Uterus (tissue), 4 donors: ENCODE results near the gene UCKL1. TPM values are rescaled to one million over a fixed set of nuclear protein-coding genes. Genes with fewer than 3 reads are reported as not detected.

Source experiments
- DNase-seq, 2 donors: peaks; one replicate each; pipeline ENCODE4 v3.0.0-alpha.2; 2019 to 2020
- H3K27ac ChIP-seq, 2 donors: fragments of 200-600 bp; sonication (generic); 1 replicate in 1 of 2; 2 replicates in 1 of 2; pipeline ENCODE4 v1.5.1; 2016 to 2018
- H3K27me3 ChIP-seq, 2 donors: fragments of 200-600 bp; sonication (generic); one replicate each; pipeline ENCODE4 v1.5.1; 2018 to 2019; ENCODE audit warnings: control low read depth in 1 of 2
- H3K36me3 ChIP-seq, 2 donors: fragments of 200-600 bp; sonication (generic); one replicate each; pipeline ENCODE4 v1.5.1; 2019; ENCODE audit warnings: control low read depth in 1 of 2
- H3K4me1 ChIP-seq, 2 donors: fragments of 200-600 bp; sonication (generic); one replicate each; pipeline ENCODE4 v1.5.1; 2018 to 2019; ENCODE audit warnings: control low read depth in 1 of 2
- H3K4me3 ChIP-seq, 2 donors: fragments of 200-600 bp; sonication (generic); 1 replicate in 1 of 2; 2 replicates in 1 of 2; pipeline ENCODE4 v1.5.1; 2018 to 2019; ENCODE audit warnings: mild to moderate bottlenecking in 1 of 2
- H3K9me3 ChIP-seq, 2 donors: fragments of 200-600 bp; sonication (generic); one replicate each; pipeline ENCODE4 v1.5.1; 2019; ENCODE audit warnings: control low read depth in 1 of 2
- CTCF ChIP-seq, 4 experiments: fragments of 200-600 bp in 2 of 4; fragments of 450-650 bp in 2 of 4; sonication (generic) in 2 of 4; IDR thresholded peaks; one replicate each; pipeline ENCODE4 v1.5.1; 2016 to 2019; ENCODE audit warnings: antibody characterized with exemption in 4 of 4, mild to moderate bottlenecking in 2 of 4, moderate library complexity in 1 of 4
- POLR2A ChIP-seq, 2 donors: fragments of 450-650 bp; IDR thresholded peaks; one replicate each; pipeline ENCODE4 v1.6.1; 2016; ENCODE audit warnings: antibody characterized with exemption in 2 of 2, mild to moderate bottlenecking in 1 of 2, moderate library complexity in 1 of 2
- intact Hi-C: fragments of 100-400 bp; cut with DNase I; formaldehyde crosslinking; loops from one replicate; pipeline ENCODE4 v1.15.1; 2023; ENCODE audit warnings: low total_unique reads
- total RNA-seq, 4 donors: library from RNA; depleted of rRNA in 3 of 4; stranded (reverse); fragments of >200 nt in 3 of 4; gene quantifications; one replicate each; pipeline versions ENCODE4 v1.1.0 to v1.2.4, GENCODE V29; 2014 to 2023
- donor health status: DM: yes; HTN: yes; CAD: no.

Gene UCKL1
- total RNA-seq, 4 donors from 2014 or later: 21.8 to 64.6 (median 23.5) TPM

- no peaks in the 10 kb centered on the region for H3K9me3 ChIP-seq
- no peaks in the 10 kb centered on the region for H3K36me3 ChIP-seq
- H3K27ac ChIP-seq: no peak overlapping the region
- intact Hi-C loops: no loop called here
- H3K27me3 ChIP-seq: no peaks in the 10 kb centered on the region
- no peak for DNase-seq
- no peak overlapping the region for H3K4me3 ChIP-seq
- H3K4me1 ChIP-seq: peaks cover 0 to 18% of the 10 kb centered on the region in 2 donors
- TF ChIP-seq POLR2A (IDR thresholded peaks at IDR 0.05) (no peak), CTCF (IDR thresholded peaks at IDR 0.05) (no peak)
Measured at GRCh38 chr20:63970714-63971431, 14.7 kb upstream of the UCKL1 start.

GRCh38 chr20:63969838-63970713, 13.9 kb upstream of the UCKL1 start, which contains the start of gene ZNF512B:
Gene ZNF512B (minus strand): TSS chr20:63969930. CDS start chr20:63967950, 1,980 bp downstream.
- peaks cover 0 to 18% of the 10 kb centered on the region in 2 donors for H3K4me1 ChIP-seq
- TF ChIP-seq POLR2A (IDR thresholded peaks at IDR 0.05): no peak
- TF ChIP-seq CTCF (IDR thresholded peaks at IDR 0.05): no peak
- H3K36me3 ChIP-seq: no peaks in the 10 kb centered on the region
- intact Hi-C loops: no loop called here
- no peaks in the 10 kb centered on the region for H3K27me3 ChIP-seq
- peak; percentile 66 to 69 for DNase-seq
- H3K9me3 ChIP-seq: no peaks in the 10 kb centered on the region
- peak within 1 kb of the TSS; percentile 46 to 73 for H3K4me3 ChIP-seq
- H3K27ac ChIP-seq: peak within 1 kb of the TSS; percentile 73 to 80

- Histone ChIP-seq H3K4me3 (peak overlapping the region; percentile 46 to 73), H3K27ac (peak overlapping the region; percentile 73 to 80), H3K27me3 (no peaks in the 10 kb centered on the region), H3K36me3 (no peaks in the 10 kb centered on the region), H3K4me1 (peaks cover 0 to 18% of the 10 kb centered on the region in 2 donors), H3K9me3 (no peaks in the 10 kb centered on the region)
- intact Hi-C loops: no loop called here
- TF ChIP-seq POLR2A (IDR thresholded peaks at IDR 0.05) (no peak), CTCF (IDR thresholded peaks at IDR 0.05) (no peak)
- DNase-seq: peak; percentile 23 to 37
Measured at GRCh38 chr20:63968928-63969760, 12.9 kb upstream of the UCKL1 start.

- H3K4me3 ChIP-seq: peak overlapping the region; percentile 46 to 73
- no peaks in the 10 kb centered on the region for H3K27me3 ChIP-seq
- H3K36me3 ChIP-seq: no peaks in the 10 kb centered on the region
- no peak for TF ChIP-seq POLR2A (IDR thresholded peaks at IDR 0.05)
- no peak for TF ChIP-seq CTCF (IDR thresholded peaks at IDR 0.05)
- peaks cover 0 to 18% of the 10 kb centered on the region in 2 donors for H3K4me1 ChIP-seq
- DNase-seq: peak; percentile 20 to 25
- no peaks in the 10 kb centered on the region for H3K9me3 ChIP-seq
- intact Hi-C loops: no loop called here
- peak overlapping the region; percentile 73 to 80 for H3K27ac ChIP-seq
Measured at GRCh38 chr20:63968136-63968927, 12.1 kb upstream of the UCKL1 start.
